ENCODE data around the gene POMZP3.
"Not testable (repeated sequence)": the region's sequence is repeated elsewhere in the genome, so short reads cannot be mapped to it uniquely, and the experiment has no call there.

DNA sequence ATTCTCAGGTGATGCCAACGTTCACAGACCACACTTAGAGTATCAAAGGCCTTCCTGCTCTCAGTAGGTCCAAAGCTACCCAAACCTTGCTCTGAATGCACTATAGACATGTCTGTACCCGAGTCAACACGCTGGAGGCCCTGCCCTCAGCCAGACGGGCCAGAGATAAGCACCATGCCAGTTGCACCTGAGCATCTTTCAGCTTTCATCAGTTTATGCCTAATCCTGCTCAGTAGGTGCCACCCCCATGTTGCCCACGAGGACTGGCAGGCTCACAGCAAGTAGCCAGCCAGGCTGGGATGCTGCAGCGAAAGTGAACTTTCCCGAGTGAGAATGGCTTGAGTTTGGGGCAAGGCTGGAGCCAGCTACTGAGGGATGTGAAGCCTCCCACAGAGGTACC, 18.6 kb downstream of the POMZP3 start:
- TF ChIP-seq, protein P1, sequence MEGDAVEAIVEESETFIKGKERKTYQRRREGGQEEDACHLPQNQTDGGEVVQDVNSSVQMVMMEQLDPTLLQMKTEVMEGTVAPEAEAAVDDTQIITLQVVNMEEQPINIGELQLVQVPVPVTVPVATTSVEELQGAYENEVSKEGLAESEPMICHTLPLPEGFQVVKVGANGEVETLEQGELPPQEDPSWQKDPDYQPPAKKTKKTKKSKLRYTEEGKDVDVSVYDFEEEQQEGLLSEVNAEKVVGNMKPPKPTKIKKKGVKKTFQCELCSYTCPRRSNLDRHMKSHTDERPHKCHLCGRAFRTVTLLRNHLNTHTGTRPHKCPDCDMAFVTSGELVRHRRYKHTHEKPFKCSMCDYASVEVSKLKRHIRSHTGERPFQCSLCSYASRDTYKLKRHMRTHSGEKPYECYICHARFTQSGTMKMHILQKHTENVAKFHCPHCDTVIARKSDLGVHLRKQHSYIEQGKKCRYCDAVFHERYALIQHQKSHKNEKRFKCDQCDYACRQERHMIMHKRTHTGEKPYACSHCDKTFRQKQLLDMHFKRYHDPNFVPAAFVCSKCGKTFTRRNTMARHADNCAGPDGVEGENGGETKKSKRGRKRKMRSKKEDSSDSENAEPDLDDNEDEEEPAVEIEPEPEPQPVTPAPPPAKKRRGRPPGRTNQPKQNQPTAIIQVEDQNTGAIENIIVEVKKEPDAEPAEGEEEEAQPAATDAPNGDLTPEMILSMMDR (IDR thresholded peaks at IDR 0.05; ENCODE audit: extremely low read depth in 1 of 2, insufficient read depth in 1 of 2, low read depth in 1 of 2, low read length in 2 of 2) = not testable (repeated sequence)
- TF ChIP-seq EZH2 (IDR thresholded peaks at IDR 0.05; ENCODE audit: borderline replicate concordance, low read depth, low read length, severe bottlenecking) = not testable (repeated sequence)
